Measurements from ENCODE around the gene RIPK3. TPM values are rescaled to one million over a fixed set of nuclear protein-coding genes. Genes with fewer than 3 reads are reported as not detected.

RIPK3 gene
- total and polyA plus RNA-seq, 9 donors, result 0.61 to 3.2 (median 1.5) TPM

GRCh38 chr14:24338843-24339242 is 948 bp downstream of the RIPK3 start:
- Histone ChIP-seq H3K9me3 (no peaks in the 10 kb centered on the region), H3K36me3 (no peaks in the 10 kb centered on the region), H3K27me3 (no peaks in the 10 kb centered on the region), H3K27ac (no peak overlapping the region), H3K4me1 (ENCODE audit: insufficient read depth) (no peaks in the 10 kb centered on the region), H3K4me3 (no peak overlapping the region)
- 68 to 78% (median 77%) methylated on average over 14 of the region's 14 CpGs for WGBS, 3 donors
- no peak for TF ChIP-seq POLR2A (IDR thresholded peaks at IDR 0.05)
- TF ChIP-seq CTCF (IDR thresholded peaks at IDR 0.05), result no peak
- TF ChIP-seq EP300 (IDR thresholded peaks at IDR 0.05), result no peak
- no peak for DNase-seq
- intact Hi-C loops (cut with DNase I), result loop anchor here in 1 of 4 donors (5.0 kb wide), 1 partner anchor 338 kb away; no protein-coding TSS in a partner anchor

GRCh38 chr14:24337824-24338175 is 2.0 kb downstream of the RIPK3 start:
- H3K27ac ChIP-seq, result no peak overlapping the region
- H3K27me3 ChIP-seq, result no peaks in the 10 kb centered on the region
- intact Hi-C loops (cut with DNase I), result loop anchor here in 1 of 4 donors (5.0 kb wide), 1 partner anchor 340 kb away; no protein-coding TSS in a partner anchor
- DNase-seq, result no peak
- 83 to 90% (median 88%) methylated on average over 8 of the region's 8 CpGs for WGBS, 3 donors
- H3K4me3 ChIP-seq, result no peak overlapping the region
- no peaks in the 10 kb centered on the region for H3K9me3 ChIP-seq
- no peaks in the 10 kb centered on the region for H3K4me1 ChIP-seq (ENCODE audit: insufficient read depth)
- no peak for TF ChIP-seq EP300 (IDR thresholded peaks at IDR 0.05)
- TF ChIP-seq CTCF (IDR thresholded peaks at IDR 0.05), result no peak
- no peak for TF ChIP-seq POLR2A (IDR thresholded peaks at IDR 0.05)
- H3K36me3 ChIP-seq, result no peaks in the 10 kb centered on the region

- H3K4me3 ChIP-seq, result no peak overlapping the region
- H3K9me3 ChIP-seq, result no peaks in the 10 kb centered on the region
- WGBS, 3 donors, result 82 to 91% (median 88%) methylated on average over 7 of the region's 7 CpGs
- no peaks in the 10 kb centered on the region for H3K36me3 ChIP-seq
- H3K27me3 ChIP-seq, result no peaks in the 10 kb centered on the region
- TF ChIP-seq CTCF (IDR thresholded peaks at IDR 0.05) (no peak), POLR2A (IDR thresholded peaks at IDR 0.05) (no peak), EP300 (IDR thresholded peaks at IDR 0.05) (no peak)
- H3K27ac ChIP-seq, result no peak overlapping the region
- peaks cover under 1% of the 10 kb centered on the region for H3K4me1 ChIP-seq (ENCODE audit: insufficient read depth)
- no peak for DNase-seq
- intact Hi-C loops (cut with DNase I), result loop anchor here in 1 of 4 donors (5.0 kb wide), 1 partner anchor 340 kb away; no protein-coding TSS in a partner anchor
Measured at GRCh38 chr14:24337144-24337823, 2.5 kb downstream of the RIPK3 start.

GRCh38 chr14:24335461-24336171 is 4.2 kb downstream of the RIPK3 start:
- H3K27me3 ChIP-seq, result no peaks in the 10 kb centered on the region
- H3K36me3 ChIP-seq, result no peaks in the 10 kb centered on the region
- DNase-seq, result no peak
- WGBS, 3 donors, result 74 to 77% (median 77%) methylated on average over 12 of the region's 12 CpGs
- no peak overlapping the region for H3K4me3 ChIP-seq
- TF ChIP-seq POLR2A (IDR thresholded peaks at IDR 0.05) (no peak), EP300 (IDR thresholded peaks at IDR 0.05) (no peak), CTCF (IDR thresholded peaks at IDR 0.05) (no peak)
- H3K27ac ChIP-seq, result no peak overlapping the region
- H3K9me3 ChIP-seq, result no peaks in the 10 kb centered on the region
- H3K4me1 ChIP-seq (ENCODE audit: insufficient read depth), result peaks cover 5% of the 10 kb centered on the region
- intact Hi-C loops (cut with DNase I), result loop anchor here in 1 of 4 donors (5.0 kb wide), 1 partner anchor 342 kb away; no protein-coding TSS in a partner anchor

Data from ovary (tissue), 9 donors.